H7 (cell line): Measurements from ENCODE around the gene DAB2IP. TPM values are rescaled to one million over a fixed set of nuclear protein-coding genes. Genes with fewer than 3 reads are reported as not detected.
A peak's percentile ranks its signal among the peaks of the same experiment; 100 is the strongest.
"Not testable (repeated sequence)": the region's sequence is repeated elsewhere in the genome, so short reads cannot be mapped to it uniquely, and the experiment has no call there.

ENCODE experiments used
- DNase-seq: peaks from one replicate; pipeline ENCODE4 v3.0.0; 2012
- H3K27me3 ChIP-seq: 2 replicates; pipeline ENCODE4 v1.6.0; 2011; ENCODE audit warnings: mild to moderate bottlenecking, low read length; ENCODE audit not compliant: control insufficient read depth, insufficient read depth
- H3K36me3 ChIP-seq: replicated peaks from 2 replicates; pipeline ENCODE4 v1.5.1; 2011; ENCODE audit warnings: low read length; ENCODE audit not compliant: control insufficient read depth, insufficient read depth
- H3K4me3 ChIP-seq: 2 replicates; pipeline ENCODE4 v1.5.1; 2011; ENCODE audit warnings: low read depth, mild to moderate bottlenecking, control low read depth, low read length, moderate library complexity; ENCODE audit not compliant: insufficient read depth
- total RNA-seq: library from RNA; depleted of rRNA; stranded (reverse); fragments of >200 nt; shearing (Covaris generic); gene quantifications from 2 replicates; pipeline ENCODE4 v1.2.3, GENCODE V29; 2014

DAB2IP gene
- total RNA-seq, 1 experiment from 2014 or later: 24.1 TPM

DNA sequence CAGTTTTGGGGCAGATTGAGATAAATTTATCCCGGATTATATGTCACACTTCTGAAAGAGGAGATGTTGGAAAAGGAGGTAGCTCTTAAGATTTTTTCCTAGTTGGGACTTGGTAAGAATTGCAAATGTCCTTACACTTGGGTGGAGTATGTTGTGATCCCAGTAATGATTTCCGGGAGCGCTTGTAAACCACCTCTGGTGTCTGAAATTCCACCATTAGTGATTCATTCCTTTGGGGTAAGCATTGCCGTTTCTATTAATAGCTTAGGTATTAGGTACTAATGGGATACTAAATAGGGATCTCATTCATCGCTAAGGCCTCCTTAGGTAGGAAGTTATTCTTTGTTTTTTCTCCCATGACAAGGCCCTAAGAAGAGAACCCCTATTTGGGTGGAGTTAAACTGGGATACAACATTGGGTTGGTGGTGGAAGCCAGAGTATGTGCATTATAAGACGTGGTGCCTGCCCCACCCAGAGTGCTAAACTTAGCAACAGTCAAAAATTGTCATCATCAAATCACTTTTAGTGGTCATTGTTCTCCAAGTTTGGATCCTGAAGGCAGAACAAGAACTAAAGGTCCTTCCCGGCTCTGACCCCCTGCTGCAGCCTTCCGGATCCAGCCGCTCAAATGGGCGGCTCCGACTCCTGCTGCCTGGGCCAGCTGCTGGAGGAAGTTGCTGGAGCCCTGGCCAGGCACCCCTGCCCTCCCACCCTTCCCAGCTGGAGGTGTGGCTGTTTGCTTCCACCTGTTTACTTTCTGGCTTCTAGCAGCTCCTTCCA lies 31.7 kb upstream of the DAB2IP start:
- Histone ChIP-seq H3K27me3 (no peaks in the 10 kb centered on the region), H3K36me3 (no peaks in the 10 kb centered on the region), H3K4me3 (no peak overlapping the region)
- no peak for DNase-seq

- Histone ChIP-seq H3K36me3 (no peaks in the 10 kb centered on the region), H3K27me3 (no peaks in the 10 kb centered on the region), H3K4me3 (no peak overlapping the region)
- no peak for DNase-seq
These were observed 31.1 kb upstream of the DAB2IP start for GRCh38 chr9:121620325-121620673.

DNA sequence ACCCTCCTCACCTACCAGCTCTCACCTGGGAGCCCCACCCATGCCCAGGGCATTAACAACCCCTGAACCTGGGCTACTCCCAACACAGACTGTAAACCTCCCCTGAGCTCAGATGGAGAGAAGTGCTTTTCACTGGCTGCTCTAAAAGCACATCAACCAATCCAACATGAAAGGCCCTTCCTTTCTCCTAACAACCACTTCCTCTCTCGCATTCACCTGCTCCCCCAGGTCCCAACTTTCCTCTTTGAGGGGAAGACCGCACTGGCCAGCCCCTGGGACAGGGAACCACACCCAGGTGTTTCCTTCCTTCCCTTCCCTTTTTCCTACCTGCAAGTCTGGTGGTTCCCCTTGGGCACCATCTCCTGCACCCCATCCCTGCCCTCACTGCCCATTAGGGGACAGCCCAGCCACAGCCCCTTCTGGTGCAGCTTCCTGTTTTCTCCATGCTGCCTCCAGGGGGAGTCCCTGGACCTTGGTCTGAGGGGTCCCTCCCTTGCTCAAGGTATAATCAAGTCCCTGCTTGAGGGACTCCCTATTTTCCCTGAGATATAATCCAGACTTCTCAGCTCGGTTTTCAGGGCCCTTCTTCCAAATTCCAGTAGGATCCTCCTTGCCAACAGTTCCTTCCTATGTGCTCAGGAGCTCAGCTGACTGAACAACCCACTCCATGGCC lies 30.5 kb upstream of the DAB2IP start:
- peak; percentile 93 for DNase-seq
- Histone ChIP-seq H3K36me3 (no peaks in the 10 kb centered on the region), H3K4me3 (no peak overlapping the region), H3K27me3 (no peaks in the 10 kb centered on the region)

DNA sequence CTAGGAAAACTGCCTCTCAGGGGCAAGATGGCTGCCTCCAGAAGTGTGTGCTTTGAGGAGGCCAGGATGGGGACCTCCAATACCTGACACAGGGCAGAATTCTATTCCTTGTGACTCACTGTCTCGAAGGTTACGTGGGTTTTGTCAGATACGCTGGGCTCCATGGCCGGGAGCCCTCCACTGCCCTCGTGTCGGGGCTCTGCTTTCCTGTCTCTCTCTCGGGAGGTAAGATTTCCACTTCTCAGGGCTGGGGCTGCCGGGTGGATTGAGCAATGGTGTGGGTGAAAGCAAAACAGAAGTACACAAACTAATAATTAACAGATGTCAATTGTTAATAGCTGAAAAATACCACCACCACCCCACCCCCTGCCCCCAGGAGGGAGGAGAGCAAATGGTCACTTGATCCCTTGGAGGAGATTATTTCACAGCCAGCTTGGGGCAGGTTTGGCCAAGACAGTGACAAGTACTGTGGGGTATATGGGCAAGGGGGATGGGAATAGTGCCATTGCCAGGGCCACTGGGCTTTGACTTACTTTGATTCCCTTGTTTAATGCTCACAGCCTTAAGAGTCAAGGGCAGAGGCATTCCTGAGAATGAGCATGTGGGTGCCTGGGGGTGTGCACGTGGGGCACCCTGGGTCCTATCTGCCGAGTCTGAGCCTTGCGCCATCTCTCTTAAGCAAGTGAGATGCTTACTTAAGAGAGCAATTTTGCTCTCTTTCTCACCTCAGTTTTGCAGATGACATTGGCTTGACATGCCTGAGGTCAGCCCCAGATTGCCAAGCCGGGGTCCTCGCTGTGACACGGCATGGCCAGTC lies 28.8 kb upstream of the DAB2IP start:
- H3K4me3 ChIP-seq: no peak overlapping the region
- DNase-seq: no peak
- H3K27me3 ChIP-seq: no peaks in the 10 kb centered on the region
- no peaks in the 10 kb centered on the region for H3K36me3 ChIP-seq

DNA sequence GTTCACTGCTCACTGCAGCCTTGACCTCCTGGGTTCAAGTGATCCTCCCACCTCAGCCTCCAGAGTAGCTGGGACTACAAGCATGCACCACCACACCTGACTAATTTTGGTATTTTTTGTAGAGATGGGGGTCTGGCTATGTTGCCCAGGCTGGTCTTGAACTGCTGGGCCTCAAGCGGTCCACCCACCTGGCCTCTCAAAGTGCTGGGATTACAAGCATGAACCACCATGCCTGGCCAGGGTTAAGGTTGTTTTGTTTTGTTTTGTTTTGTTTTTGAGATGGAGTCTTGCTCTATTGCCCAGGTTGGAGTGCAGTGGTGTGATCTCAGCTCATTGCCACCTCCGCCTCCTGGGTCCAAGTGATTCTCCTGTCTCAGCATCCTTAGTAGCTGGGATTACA lies 28.0 kb upstream of the DAB2IP start:
- H3K4me3 ChIP-seq, H3K36me3 ChIP-seq, H3K27me3 ChIP-seq, DNase-seq: not testable (repeated sequence)

DNA sequence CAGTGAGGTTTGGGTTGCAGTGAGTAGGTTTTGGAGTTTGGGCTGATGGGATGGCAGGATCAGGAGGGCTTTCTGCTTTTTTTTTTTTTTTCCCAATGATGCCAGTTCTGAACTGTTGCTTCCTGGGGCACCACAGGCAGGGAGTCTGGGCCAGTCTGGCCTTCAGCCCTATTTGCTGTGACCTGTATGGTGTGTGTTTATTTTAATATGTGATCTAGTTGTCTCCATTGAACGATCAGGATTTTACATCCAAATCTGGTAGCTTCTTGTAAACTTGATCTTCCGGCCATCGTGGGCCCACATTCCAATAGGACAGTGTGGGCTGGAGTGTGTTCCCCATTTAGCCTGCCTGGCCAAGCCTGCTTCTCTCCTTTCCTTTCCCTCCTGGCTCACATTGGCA lies 25.8 kb upstream of the DAB2IP start:
- Histone ChIP-seq H3K4me3 (no peak overlapping the region), H3K27me3 (no peaks in the 10 kb centered on the region), H3K36me3 (no peaks in the 10 kb centered on the region)
- no peak for DNase-seq

GRCh38 chr9:121626012-121626411 lies 25.4 kb upstream of the DAB2IP start:
- Histone ChIP-seq H3K36me3 (no peaks in the 10 kb centered on the region), H3K27me3 (no peaks in the 10 kb centered on the region), H3K4me3 (no peak overlapping the region)
- DNase-seq: no peak

- H3K27me3 ChIP-seq: no peaks in the 10 kb centered on the region
- H3K36me3 ChIP-seq: no peaks in the 10 kb centered on the region
- H3K4me3 ChIP-seq: no peak overlapping the region
- DNase-seq: no peak
These were observed 24.0 kb upstream of the DAB2IP start for GRCh38 chr9:121627427-121627826.

- no peak overlapping the region for H3K4me3 ChIP-seq
- H3K36me3 ChIP-seq: no peaks in the 10 kb centered on the region
- DNase-seq: no peak
- no peaks in the 10 kb centered on the region for H3K27me3 ChIP-seq
These were observed 23.0 kb upstream of the DAB2IP start for GRCh38 chr9:121628401-121628800.

DNA sequence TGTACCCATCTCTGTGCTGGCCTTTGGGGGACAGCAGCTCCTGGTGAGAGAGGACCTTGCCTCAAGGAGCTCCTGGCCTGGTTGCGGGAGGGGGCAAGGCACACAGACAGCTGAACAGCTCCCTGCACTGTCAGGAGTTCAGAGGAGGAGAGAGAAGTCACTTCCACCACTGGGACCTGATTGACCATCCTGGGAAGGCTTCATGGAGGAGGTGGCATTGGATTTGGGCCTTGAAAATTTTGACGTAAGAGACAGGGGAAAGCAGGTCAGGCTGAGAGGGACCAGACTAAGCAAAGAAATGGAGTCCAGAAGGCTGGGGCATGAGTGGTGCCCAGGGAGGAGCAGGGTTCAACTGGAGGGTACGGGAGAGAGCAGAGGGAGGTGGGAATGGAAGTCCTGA lies 20.3 kb upstream of the DAB2IP start:
- H3K27me3 ChIP-seq: no peaks in the 10 kb centered on the region
- no peaks in the 10 kb centered on the region for H3K36me3 ChIP-seq
- no peak for DNase-seq
- no peak overlapping the region for H3K4me3 ChIP-seq

GRCh38 chr9:121631978-121632418 lies 19.4 kb upstream of the DAB2IP start:
- Histone ChIP-seq H3K36me3 (no peaks in the 10 kb centered on the region), H3K4me3 (no peak overlapping the region), H3K27me3 (no peaks in the 10 kb centered on the region)
- DNase-seq: no peak

DNA sequence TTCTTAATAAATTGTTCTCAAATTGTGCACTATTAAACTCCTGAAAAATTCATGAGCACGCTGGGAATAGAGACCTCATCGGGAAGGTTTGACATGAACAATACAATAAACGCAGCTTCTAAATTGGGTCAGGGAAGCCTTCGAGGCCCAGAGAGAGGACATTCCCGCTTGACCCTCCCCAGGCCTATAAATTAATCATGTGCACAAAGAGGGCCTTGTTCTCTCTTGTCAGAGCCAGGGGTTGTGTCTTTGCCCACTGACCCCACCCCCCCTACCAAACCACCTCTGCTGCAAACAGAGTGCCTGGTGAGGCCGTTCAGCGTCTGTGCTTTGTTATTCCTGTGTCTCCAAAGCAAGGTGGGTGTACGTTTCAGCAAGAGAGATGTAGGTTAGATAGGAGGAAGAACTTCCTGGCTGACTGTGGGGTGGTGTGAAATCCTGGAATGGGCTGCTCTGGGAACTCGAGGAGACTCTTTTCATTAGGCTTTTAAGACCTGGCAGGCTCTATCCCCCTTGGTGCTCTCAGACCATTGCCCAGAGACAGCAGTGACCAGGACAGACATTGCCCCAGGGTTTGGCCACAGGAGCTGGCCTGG lies 18.2 kb upstream of the DAB2IP start:
- no peak overlapping the region for H3K4me3 ChIP-seq
- no peaks in the 10 kb centered on the region for H3K36me3 ChIP-seq
- H3K27me3 ChIP-seq: no peaks in the 10 kb centered on the region
- DNase-seq: no peak

DNA sequence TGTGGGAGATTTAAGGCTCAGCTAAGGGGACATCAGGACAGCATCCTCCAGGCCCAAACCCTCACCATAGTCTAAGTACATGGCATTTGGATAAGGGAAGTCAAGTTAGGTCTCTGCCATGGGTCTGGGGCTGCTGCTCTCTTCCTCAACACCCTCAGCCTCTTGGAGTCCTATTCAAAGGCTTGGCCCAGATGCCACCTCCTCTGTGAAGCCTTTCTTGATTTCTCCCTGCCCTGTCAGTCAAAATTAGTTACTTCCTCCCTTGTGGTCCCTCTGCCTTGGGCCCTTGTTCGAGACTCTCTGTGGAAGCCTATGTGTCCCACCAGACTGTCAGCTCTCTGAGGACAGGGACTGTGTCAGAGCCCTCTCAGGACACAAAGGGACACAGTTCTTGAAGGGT lies 17.7 kb upstream of the DAB2IP start:
- H3K36me3 ChIP-seq: no peaks in the 10 kb centered on the region
- DNase-seq: no peak
- no peaks in the 10 kb centered on the region for H3K27me3 ChIP-seq
- H3K4me3 ChIP-seq: no peak overlapping the region

DNA sequence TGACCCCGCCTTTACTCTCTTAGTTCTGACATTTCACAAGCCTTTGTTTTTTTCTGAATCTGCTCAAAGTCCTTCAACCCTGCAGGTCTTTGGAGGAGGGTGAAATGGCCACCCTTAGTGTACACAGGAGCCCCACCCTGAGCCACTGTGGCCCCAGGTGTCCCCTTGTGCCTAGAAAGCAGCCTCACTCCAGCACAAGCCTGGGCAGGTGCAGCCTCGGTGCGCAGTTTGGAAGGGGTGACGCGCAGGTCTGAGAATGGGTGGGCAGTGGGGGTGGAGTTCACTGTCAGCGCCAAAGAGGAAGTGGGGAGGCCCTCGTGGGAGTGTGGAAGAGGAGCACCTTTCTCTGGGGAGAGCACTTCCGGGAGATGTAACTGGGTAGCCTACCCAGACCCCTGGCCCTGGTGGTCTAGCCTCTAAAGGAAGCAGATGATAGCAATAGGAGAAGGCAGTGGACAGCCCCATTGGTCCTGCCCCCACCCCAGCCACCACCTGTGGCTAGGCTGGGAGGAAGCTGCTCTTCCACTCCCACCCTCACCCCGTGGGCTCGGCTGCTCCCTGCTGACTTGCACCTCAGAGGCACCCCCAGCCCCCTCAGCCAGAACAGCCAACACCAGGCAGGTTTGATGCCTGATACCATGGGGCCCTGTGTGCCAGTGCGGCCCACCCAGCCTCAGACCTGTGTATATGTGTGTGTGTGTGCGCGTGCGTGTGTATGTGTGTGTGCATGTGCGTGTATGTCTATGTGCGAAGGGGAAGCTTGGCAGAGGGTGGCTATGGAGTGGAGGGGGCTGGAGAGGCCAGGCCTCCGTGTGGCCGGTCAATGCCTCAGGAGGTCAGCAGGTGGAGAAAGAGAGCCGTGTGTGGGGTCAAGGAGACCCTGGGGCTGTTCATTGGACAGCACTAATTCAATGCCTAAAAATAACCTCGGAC lies 16.8 kb upstream of the DAB2IP start:
- DNase-seq: peak; percentile 94
- no peaks in the 10 kb centered on the region for H3K27me3 ChIP-seq
- H3K36me3 ChIP-seq: no peaks in the 10 kb centered on the region
- no peak overlapping the region for H3K4me3 ChIP-seq
